ENCODE results near the gene HTR1A. TPM values are rescaled to one million over a fixed set of nuclear protein-coding genes. Genes with fewer than 3 reads are reported as not detected.

Gene HTR1A
- total RNA-seq, 4 donors from 2014 or later = not detected

DNA sequence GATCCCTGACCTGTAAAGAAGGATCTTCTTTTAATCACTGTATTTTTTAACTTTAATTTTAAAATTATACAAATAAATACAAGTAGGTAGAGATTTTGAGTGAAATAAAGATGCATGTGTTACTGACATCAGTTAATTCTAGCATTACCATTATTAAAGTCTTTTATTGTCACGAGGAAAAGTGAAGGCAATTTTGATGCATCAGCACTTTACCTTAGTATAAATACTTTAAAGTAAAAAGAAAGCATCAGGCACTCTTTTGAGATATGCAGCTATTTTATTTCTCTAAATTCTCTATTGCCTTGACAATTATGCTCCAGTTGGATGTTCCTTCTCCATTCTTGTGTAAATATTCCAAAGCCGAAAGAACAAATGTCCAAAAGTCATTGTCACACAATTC is 4.6 kb downstream of the HTR1A start:
- TF ChIP-seq, protein P1, sequence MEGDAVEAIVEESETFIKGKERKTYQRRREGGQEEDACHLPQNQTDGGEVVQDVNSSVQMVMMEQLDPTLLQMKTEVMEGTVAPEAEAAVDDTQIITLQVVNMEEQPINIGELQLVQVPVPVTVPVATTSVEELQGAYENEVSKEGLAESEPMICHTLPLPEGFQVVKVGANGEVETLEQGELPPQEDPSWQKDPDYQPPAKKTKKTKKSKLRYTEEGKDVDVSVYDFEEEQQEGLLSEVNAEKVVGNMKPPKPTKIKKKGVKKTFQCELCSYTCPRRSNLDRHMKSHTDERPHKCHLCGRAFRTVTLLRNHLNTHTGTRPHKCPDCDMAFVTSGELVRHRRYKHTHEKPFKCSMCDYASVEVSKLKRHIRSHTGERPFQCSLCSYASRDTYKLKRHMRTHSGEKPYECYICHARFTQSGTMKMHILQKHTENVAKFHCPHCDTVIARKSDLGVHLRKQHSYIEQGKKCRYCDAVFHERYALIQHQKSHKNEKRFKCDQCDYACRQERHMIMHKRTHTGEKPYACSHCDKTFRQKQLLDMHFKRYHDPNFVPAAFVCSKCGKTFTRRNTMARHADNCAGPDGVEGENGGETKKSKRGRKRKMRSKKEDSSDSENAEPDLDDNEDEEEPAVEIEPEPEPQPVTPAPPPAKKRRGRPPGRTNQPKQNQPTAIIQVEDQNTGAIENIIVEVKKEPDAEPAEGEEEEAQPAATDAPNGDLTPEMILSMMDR (IDR thresholded peaks at IDR 0.05) = no peak
- TF ChIP-seq POLR2A (IDR thresholded peaks at IDR 0.05) = no peak
- DNase-seq (ENCODE audit: low spot score in 2 of 2) = no peak
- 85 to 87% methylated on average over 2 of the region's 2 CpGs for WGBS, 2 donors
- no peak overlapping the region for H3K4me3 ChIP-seq (ENCODE audit: low read depth, poor library complexity, severe bottlenecking)
- intact Hi-C loops (cut with DNase I; ENCODE audit: low total_unique reads) = no loop called here

DNA sequence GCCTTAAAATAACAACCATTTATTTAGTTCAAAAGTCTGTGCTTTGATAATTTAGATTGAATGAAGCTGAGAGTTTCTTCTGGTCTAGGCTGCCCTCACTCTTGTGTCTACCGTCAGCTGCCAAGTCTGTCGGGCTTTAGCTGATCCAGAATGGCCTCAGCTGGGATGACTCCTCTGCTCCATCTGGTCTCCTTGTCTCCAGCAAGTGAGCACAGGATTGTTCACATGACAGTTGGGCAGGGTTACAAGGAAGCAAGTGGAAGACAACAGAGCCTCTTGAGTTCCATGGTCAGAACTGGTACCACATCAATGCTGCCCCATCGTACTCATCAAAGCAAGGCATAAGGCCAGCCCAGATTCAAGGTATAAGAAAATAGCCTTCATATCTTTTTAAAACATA is 9.0 kb downstream of the HTR1A start:
- intact Hi-C loops (cut with DNase I; ENCODE audit: low total_unique reads) = no loop called here
- WGBS, 2 donors = 88 to 90% methylated on average over 3 of the region's 3 CpGs
- DNase-seq (ENCODE audit: low spot score in 2 of 2) = no peak
- TF ChIP-seq, protein P1 (IDR thresholded peaks at IDR 0.05) = no peak
- H3K4me3 ChIP-seq (ENCODE audit: low read depth, poor library complexity, severe bottlenecking) = no peak overlapping the region

DNA sequence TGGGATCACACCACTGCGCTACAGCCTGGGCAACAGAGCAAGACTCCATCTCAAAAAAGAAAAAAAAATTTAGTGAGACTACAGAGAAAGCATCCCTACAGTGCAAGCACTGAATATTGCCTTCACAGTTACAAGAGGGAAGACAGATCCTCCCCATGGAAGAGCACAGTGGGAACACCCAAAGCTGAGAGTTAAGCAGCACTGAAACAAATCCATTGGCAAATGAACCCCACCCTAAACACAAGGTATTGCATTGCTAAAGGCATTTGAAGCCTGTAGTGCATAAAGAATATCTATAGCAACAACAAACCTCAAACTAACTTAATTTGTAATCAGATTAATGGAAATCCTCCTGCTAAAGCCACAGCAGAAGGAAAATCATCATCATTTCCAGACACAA is 27.1 kb downstream of the HTR1A start:
- no peak for DNase-seq (ENCODE audit: low spot score in 2 of 2)
- 90 to 94% methylated on average over 1 of the region's 1 CpG for WGBS, 2 donors
- intact Hi-C loops (cut with DNase I; ENCODE audit: low total_unique reads) = no loop called here
- H3K4me3 ChIP-seq (ENCODE audit: low read depth, poor library complexity, severe bottlenecking) = no peak overlapping the region
- TF ChIP-seq, protein P1 (IDR thresholded peaks at IDR 0.05) = no peak
- TF ChIP-seq POLR2A (IDR thresholded peaks at IDR 0.05) = no peak

DNA sequence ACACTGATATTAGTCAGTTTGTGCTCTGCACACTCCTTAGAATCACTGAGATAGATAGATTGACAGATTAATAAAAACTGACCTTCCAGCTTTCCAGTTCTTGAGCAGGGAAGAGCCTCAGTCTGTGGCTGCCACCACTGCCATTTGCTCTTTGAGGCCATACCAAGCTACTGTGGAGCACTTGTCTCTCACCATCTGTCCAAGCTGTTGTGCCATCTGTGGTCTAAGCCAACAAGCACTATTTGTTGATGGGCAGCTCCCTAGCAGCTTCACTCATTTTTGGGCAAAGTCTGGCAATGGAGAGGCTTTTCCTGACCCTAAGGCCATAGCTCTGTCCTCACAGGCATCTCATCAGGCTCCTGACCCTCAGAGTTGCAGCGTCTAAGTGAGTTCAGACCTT is 30.4 kb downstream of the HTR1A start:
- 70 to 95% methylated on average over 1 of the region's 1 CpG for WGBS, 2 donors
- intact Hi-C loops (cut with DNase I; ENCODE audit: low total_unique reads) = no loop called here
- no peak overlapping the region for H3K4me3 ChIP-seq (ENCODE audit: low read depth, poor library complexity, severe bottlenecking)
- TF ChIP-seq POLR2A (IDR thresholded peaks at IDR 0.05) = no peak
- TF ChIP-seq, protein P1 (IDR thresholded peaks at IDR 0.05) = no peak
- no peak for DNase-seq (ENCODE audit: low spot score in 2 of 2)

DNA sequence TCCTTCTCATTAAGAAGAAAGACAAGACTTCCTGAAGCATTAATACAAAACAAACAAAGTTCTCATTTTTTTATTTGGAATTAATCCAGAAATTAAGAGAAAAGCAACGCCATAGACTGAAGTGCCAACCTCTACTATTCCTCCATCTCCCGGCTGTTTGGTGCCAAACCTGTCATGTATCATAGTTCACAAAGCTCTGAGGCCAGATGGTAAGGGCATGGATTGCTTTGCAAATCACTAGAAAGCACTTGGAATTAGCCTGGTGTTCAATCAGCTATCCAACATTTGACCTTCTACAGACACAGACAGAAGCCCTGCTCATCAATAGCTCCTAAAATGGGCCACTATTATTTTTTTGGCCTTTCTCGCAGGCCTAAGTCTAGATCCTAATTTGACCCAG is 33.8 kb downstream of the HTR1A start:
- intact Hi-C loops (cut with DNase I; ENCODE audit: low total_unique reads) = no loop called here
- H3K4me3 ChIP-seq (ENCODE audit: low read depth, poor library complexity, severe bottlenecking) = no peak overlapping the region
- TF ChIP-seq, protein P1 (IDR thresholded peaks at IDR 0.05) = no peak
- no peak for TF ChIP-seq POLR2A (IDR thresholded peaks at IDR 0.05)
- WGBS, 2 donors = 76 to 77% methylated on average over 3 of the region's 3 CpGs
- DNase-seq (ENCODE audit: low spot score in 2 of 2) = no peak

DNA sequence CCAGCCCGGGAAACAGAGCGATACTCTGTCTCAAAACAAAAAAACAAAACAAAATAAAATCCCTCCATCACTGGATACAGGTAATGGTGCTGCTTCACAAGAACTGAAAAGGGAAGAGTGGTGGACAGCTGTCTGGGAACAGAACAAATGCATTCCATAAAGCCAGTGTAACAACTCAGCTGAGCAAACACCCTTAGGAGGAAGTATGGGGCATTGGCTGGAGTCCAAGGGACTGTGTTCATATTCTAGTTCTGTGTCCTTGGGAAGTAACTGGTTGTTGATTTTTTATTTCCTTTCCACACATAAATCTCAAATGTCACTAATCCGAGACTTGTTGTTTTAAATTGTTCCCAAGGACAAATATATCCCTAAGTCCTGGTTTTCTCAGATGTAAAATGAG is 38.3 kb downstream of the HTR1A start:
- intact Hi-C loops (cut with DNase I; ENCODE audit: low total_unique reads) = no loop called here
- DNase-seq (ENCODE audit: low spot score in 2 of 2) = no peak
- WGBS, 2 donors = 55 to 60% methylated on average over 3 of the region's 3 CpGs
- no peak for TF ChIP-seq POLR2A (IDR thresholded peaks at IDR 0.05)
- TF ChIP-seq, protein P1 (IDR thresholded peaks at IDR 0.05) = no peak
- H3K4me3 ChIP-seq (ENCODE audit: low read depth, poor library complexity, severe bottlenecking) = no peak overlapping the region

Data from lower leg skin (tissue), 4 donors.